Measurements from ENCODE around the gene SPEM3.
"Not testable (repeated sequence)": the region's sequence is repeated elsewhere in the genome, so short reads cannot be mapped to it uniquely, and the experiment has no call there.

DNA sequence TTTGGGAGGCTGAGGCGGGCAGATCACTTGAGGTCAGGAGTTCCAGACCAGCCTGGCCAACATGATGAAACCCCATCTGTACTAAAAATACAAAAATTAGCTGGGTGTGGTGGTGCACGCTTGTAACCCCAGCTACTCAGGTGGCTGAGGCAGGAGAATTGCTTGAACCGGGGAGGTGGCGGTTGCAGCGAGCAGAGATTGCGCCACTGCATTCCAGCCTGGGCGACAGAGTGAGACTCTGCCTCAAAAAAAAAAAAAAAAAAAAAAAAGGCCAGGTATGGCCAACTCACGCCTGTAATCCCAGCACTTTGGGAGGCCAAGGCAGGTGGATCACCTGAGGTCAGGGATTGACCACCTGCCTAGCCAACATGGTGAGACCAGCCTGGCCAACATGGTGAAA lies 46.1 kb downstream of the SPEM3 start:
- not testable (repeated sequence) for TF ChIP-seq CTCF (IDR thresholded peaks at IDR 0.05; ENCODE audit: borderline replicate concordance, extremely low read depth, low read length, poor library complexity, severe bottlenecking); EZH2 (IDR thresholded peaks at IDR 0.05; ENCODE audit: borderline replicate concordance, low read depth, low read length, severe bottlenecking)

All from DND-41 (cell line).